ENCODE measurements around the gene USP17L13.
"Not testable (repeated sequence)": the region's sequence is repeated elsewhere in the genome, so short reads cannot be mapped to it uniquely, and the experiment has no call there.

- not testable (repeated sequence) for TF ChIP-seq CTCF, POLR2AphosphoS5 (IDR thresholded peaks at IDR 0.05)
Observed at GRCh38 chr4:9257824-9258223, 33.1 kb downstream of the USP17L13 start, which contains the start of gene USP17L20.

All from upper lobe of left lung (tissue), 4 donors.